Tibial artery (tissue), 4 donors: Measurements from ENCODE around the gene KRT28.

Source experiments
- DNase-seq, 2 donors: peaks; one replicate each; pipeline ENCODE4 v3.0.0-alpha.2; 2019
- H3K27ac ChIP-seq, 2 donors: fragments of 200-600 bp; sonication (generic) in 1 of 2; 1 replicate in 1 of 2; 2 replicates in 1 of 2; pipeline ENCODE4 v1.5.1; 2018 to 2019; ENCODE audit warnings: mild to moderate bottlenecking in 1 of 2
- H3K27me3 ChIP-seq, 2 donors: fragments of 200-600 bp; sonication (generic) in 1 of 2; one replicate each; pipeline versions ENCODE4 v1.5.1 to v1.6.0; 2016 to 2019
- H3K36me3 ChIP-seq, 3 donors: fragments of 200-600 bp; sonication (generic) in 2 of 3; one replicate each; pipeline ENCODE4 v1.5.1; 2016 to 2019; ENCODE audit warnings: mild to moderate bottlenecking in 2 of 3
- H3K4me1 ChIP-seq, 4 donors: fragments of 200-600 bp; sonication (generic) in 2 of 4; 1 replicate in 3 of 4; 2 replicates in 1 of 4; pipeline ENCODE4 v1.5.1; 2016 to 2019
- H3K4me3 ChIP-seq, 2 donors: fragments of 200-600 bp; sonication (generic) in 1 of 2; 1 replicate in 1 of 2; 2 replicates in 1 of 2; pipeline ENCODE4 v1.5.1; 2018 to 2019; ENCODE audit warnings: mild to moderate bottlenecking in 2 of 2
- H3K9me3 ChIP-seq, 3 donors: fragments of 200-600 bp; sonication (generic) in 1 of 3; one replicate each; pipeline ENCODE4 v1.5.1; 2016 to 2019
- CTCF ChIP-seq, 2 experiments: fragments of 200-600 bp in 1 of 2; fragments of 450-650 bp in 1 of 2; IDR thresholded peaks; one replicate each; pipeline ENCODE4 v1.5.1; 2017 to 2019; ENCODE audit warnings: antibody characterized with exemption in 2 of 2, mild to moderate bottlenecking in 1 of 2, moderate library complexity in 1 of 2
- intact Hi-C: fragments of 100-400 bp; cut with DNase I; formaldehyde crosslinking; loops from one replicate; pipeline ENCODE4 v1.15.0; 2023; ENCODE audit warnings: low total_unique reads

The KRT28 gene

DNA sequence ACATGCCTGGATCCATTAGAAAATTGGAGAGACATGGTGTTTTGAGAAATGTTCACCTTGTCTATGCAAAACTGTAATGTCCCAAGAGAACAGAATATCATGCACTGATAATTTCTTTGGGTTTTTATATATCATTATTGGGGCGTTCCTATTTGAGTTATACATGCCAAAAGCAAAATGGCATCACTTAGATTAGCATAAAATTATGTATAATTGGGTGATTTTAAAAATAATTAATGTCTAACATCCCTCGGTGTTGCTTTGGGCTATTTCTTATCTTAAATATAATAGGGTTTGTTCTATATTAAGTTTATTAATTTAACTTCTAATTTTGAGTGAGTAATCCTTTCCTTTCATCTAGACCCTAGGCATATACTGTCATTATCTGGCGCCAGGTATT lies at the start of gene KRT28:
Gene KRT28, minus strand, starts transcription at position 101 of the 400 bp plus-strand sequence. Its CDS starts 66 bp downstream, at position 35.
- no peak for TF ChIP-seq CTCF (IDR thresholded peaks at IDR 0.05)
- no peak within 1 kb of the TSS for H3K4me3 ChIP-seq
- no peaks in the 10 kb centered on the region for H3K9me3 ChIP-seq
- no peak for DNase-seq
- intact Hi-C loops: loop anchor here (10.0 kb wide), 2 partner anchors 105 to 185 kb away; no protein-coding TSS in a partner anchor
- peaks cover 0 to 59% of the 10 kb centered on the region in 2 donors for H3K27me3 ChIP-seq
- H3K4me1 ChIP-seq: no peaks in the 10 kb centered on the region
- no peak within 1 kb of the TSS for H3K27ac ChIP-seq
- H3K36me3 ChIP-seq: no peaks in the 10 kb centered on the region

- Histone ChIP-seq H3K9me3 (no peaks in the 10 kb centered on the region), H3K36me3 (no peaks in the 10 kb centered on the region), H3K27me3 (peaks cover 0 to 4% of the 10 kb centered on the region in 2 donors), H3K4me1 (no peaks in the 10 kb centered on the region), H3K27ac (no peak overlapping the region), H3K4me3 (no peak overlapping the region)
- no peak for TF ChIP-seq CTCF (IDR thresholded peaks at IDR 0.05)
- intact Hi-C loops: no loop called here
- no peak for DNase-seq
Measured at GRCh38 chr17:40848583-40849235, 49.0 kb upstream of the KRT28 start.

DNA sequence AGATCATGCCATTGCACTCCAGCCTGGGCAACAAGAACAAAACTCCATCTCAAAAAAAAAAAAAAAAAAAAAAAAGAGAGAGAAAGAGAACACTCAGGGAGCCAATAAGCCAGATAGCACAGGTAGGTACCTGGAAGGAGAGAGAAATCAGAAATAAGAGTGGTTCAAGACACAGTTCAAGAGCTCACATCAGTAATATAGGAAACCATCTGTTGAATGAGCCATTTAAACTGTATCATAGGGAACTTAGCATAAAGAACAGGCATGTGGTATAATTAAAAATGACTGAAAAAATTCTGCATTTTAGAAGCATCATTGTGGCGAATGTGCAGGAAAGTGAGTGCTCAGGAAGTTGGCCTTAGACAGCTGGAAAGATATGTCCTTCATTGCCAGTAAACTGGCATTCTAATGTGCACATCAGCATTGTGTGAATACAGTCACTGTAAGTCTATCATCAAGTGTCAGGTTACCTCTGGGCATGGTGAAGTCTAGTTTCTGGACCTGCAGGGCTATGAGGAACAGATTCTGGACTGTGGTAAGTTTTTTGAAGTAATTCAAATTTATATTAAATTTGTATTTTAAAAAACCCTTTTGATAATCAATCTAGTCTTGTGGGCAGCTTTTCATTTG lies 46.9 kb upstream of the KRT28 start:
- no peaks in the 10 kb centered on the region for H3K9me3 ChIP-seq
- no peak overlapping the region for H3K4me3 ChIP-seq
- intact Hi-C loops: no loop called here
- H3K27me3 ChIP-seq: peaks cover 0 to 4% of the 10 kb centered on the region in 2 donors
- no peaks in the 10 kb centered on the region for H3K4me1 ChIP-seq
- TF ChIP-seq CTCF (IDR thresholded peaks at IDR 0.05): no peak
- no peaks in the 10 kb centered on the region for H3K36me3 ChIP-seq
- no peak for DNase-seq
- no peak overlapping the region for H3K27ac ChIP-seq

DNA sequence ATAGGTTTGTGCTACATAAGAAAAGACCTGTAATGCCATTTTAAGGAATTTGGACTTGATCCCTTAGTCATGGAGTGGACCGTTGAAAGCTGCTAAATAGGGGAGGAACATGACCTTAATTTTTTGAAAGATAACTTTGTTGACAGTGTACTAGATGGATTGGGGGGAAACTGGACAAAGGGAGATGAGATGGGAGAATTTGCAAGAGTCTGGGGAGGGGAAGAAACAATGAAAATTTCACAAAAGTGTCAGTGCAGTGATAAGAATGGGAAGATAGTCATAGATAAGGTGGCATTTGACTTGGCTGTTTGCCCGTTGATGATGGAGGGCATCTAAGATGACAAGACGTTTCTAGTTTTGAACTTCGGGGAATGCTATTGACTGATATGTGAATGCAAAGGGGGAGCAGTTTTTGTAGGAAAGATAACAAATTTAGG lies 44.9 kb upstream of the KRT28 start:
- peaks cover 0 to 4% of the 10 kb centered on the region in 2 donors for H3K27me3 ChIP-seq
- no peaks in the 10 kb centered on the region for H3K4me1 ChIP-seq
- H3K4me3 ChIP-seq: no peak overlapping the region
- no peaks in the 10 kb centered on the region for H3K9me3 ChIP-seq
- no peak for DNase-seq
- H3K27ac ChIP-seq: no peak overlapping the region
- no peaks in the 10 kb centered on the region for H3K36me3 ChIP-seq
- TF ChIP-seq CTCF (IDR thresholded peaks at IDR 0.05): no peak
- intact Hi-C loops: no loop called here

- no peak for TF ChIP-seq CTCF (IDR thresholded peaks at IDR 0.05)
- Histone ChIP-seq H3K4me1 (no peaks in the 10 kb centered on the region), H3K27me3 (peaks cover 0 to 3% of the 10 kb centered on the region in 2 donors), H3K9me3 (no peaks in the 10 kb centered on the region), H3K36me3 (no peaks in the 10 kb centered on the region), H3K4me3 (no peak overlapping the region), H3K27ac (no peak overlapping the region)
- intact Hi-C loops: no loop called here
- no peak for DNase-seq
Measured at GRCh38 chr17:40843242-40843641, 43.5 kb upstream of the KRT28 start.
